Neuronal stem cell (in vitro differentiated cells): ENCODE measurements around the gene COL28A1. TPM values are rescaled to one million over a fixed set of nuclear protein-coding genes. Genes with fewer than 3 reads are reported as not detected.

Experiments
- DNase-seq: peaks from one replicate; pipeline ENCODE4 v3.0.0-alpha.2; 2013; ENCODE audit warnings: low spot score
- H2AFZ ChIP-seq: one replicate; pipeline ENCODE4 v1.6.1; 2013; ENCODE audit warnings: mild to moderate bottlenecking, low read length, inconsistent platforms
- H2AK5ac ChIP-seq: 2 replicates; pipeline ENCODE4 v1.6.1; 2013; ENCODE audit warnings: low read depth, mild to moderate bottlenecking, inconsistent platforms, low read length, moderate library complexity, mixed read lengths
- H2BK120ac ChIP-seq: 2 replicates; pipeline ENCODE4 v1.6.1; 2013; ENCODE audit warnings: low read depth, mild to moderate bottlenecking, inconsistent platforms, low read length, moderate library complexity, mixed read lengths
- H2BK12ac ChIP-seq: one replicate; pipeline ENCODE4 v1.6.1; 2013; ENCODE audit warnings: low read length, inconsistent platforms
- H2BK15ac ChIP-seq: 2 replicates; pipeline ENCODE4 v1.6.1; 2013; ENCODE audit warnings: mild to moderate bottlenecking, low read length, inconsistent platforms, mixed read lengths
- H2BK5ac ChIP-seq: one replicate; pipeline ENCODE4 v1.6.1; 2013; ENCODE audit warnings: inconsistent platforms, mild to moderate bottlenecking, low read length, moderate library complexity
- H3K14ac ChIP-seq: one replicate; pipeline ENCODE4 v1.6.1; 2013; ENCODE audit warnings: low read length, inconsistent platforms
- H3K18ac ChIP-seq: 2 replicates; pipeline ENCODE4 v1.6.1; 2013; ENCODE audit warnings: low read length, inconsistent platforms
- H3K23ac ChIP-seq: 2 replicates; pipeline ENCODE4 v1.6.1; 2013; ENCODE audit warnings: low read depth, mild to moderate bottlenecking, mixed read lengths, low read length, inconsistent platforms; ENCODE audit not compliant: poor library complexity
- H3K27ac ChIP-seq: replicated peaks from 3 replicates; pipeline ENCODE4 v1.5.1; 2013; ENCODE audit warnings: low read length, inconsistent platforms
- H3K27me3 ChIP-seq, 3 experiments: 2 replicates each; pipeline ENCODE4 v1.6.1; 2013; ENCODE audit warnings: low read length in 3 of 3, mild to moderate bottlenecking in 2 of 3, inconsistent platforms in 1 of 3, low read depth in 1 of 3, mixed read lengths in 1 of 3, moderate library complexity in 1 of 3; ENCODE audit not compliant: control insufficient read depth in 3 of 3, insufficient read depth in 3 of 3
- H3K36me3 ChIP-seq, 2 donors: replicated peaks in 1 of 2; 2 replicates each; pipeline ENCODE4 v1.6.1; 2013; ENCODE audit warnings: low read length in 2 of 2; ENCODE audit not compliant: control insufficient read depth in 2 of 2, insufficient read depth in 2 of 2
- H3K4ac ChIP-seq: 2 replicates; pipeline ENCODE4 v1.6.1; 2013; ENCODE audit warnings: inconsistent platforms, mild to moderate bottlenecking, low read length, moderate library complexity
- H3K4me1 ChIP-seq, 2 donors: 1 replicate in 1 of 2; 2 replicates in 1 of 2; pipeline ENCODE4 v1.6.1; 2013; ENCODE audit warnings: low read length in 2 of 2, low read depth in 1 of 2; ENCODE audit not compliant: control insufficient read depth in 2 of 2, insufficient read depth in 1 of 2
- H3K4me2 ChIP-seq: one replicate; pipeline ENCODE4 v1.6.1; 2013; ENCODE audit warnings: mild to moderate bottlenecking, low read length, inconsistent platforms; ENCODE audit not compliant: insufficient read depth, poor library complexity, severe bottlenecking
- H3K4me3 ChIP-seq, 2 donors: 2 replicates each; pipeline ENCODE4 v1.5.1; 2013; ENCODE audit warnings: low read length in 2 of 2, mild to moderate bottlenecking in 2 of 2, inconsistent platforms in 1 of 2, moderate library complexity in 1 of 2
- H3K79me1 ChIP-seq: one replicate; pipeline ENCODE4 v1.6.1; 2013; ENCODE audit warnings: low read depth, mild to moderate bottlenecking, inconsistent platforms, low read length, moderate library complexity
- H3K9ac ChIP-seq: one replicate; pipeline ENCODE4 v1.6.1; 2013; ENCODE audit warnings: mild to moderate bottlenecking, low read depth, low read length, inconsistent platforms; ENCODE audit not compliant: poor library complexity
- H3K9me3 ChIP-seq, 2 donors: replicated peaks in 1 of 2; 2 replicates each; pipeline versions ENCODE3 to v1.6.1; 2013; ENCODE audit warnings: low read length in 2 of 2, mild to moderate bottlenecking in 2 of 2, inconsistent platforms in 1 of 2, low read depth in 1 of 2, mixed read lengths in 1 of 2, moderate library complexity in 1 of 2; ENCODE audit not compliant: control insufficient read depth in 2 of 2, insufficient read depth in 1 of 2
- H4K8ac ChIP-seq: one replicate; pipeline ENCODE4 v1.6.1; 2013; ENCODE audit warnings: low read depth, mild to moderate bottlenecking, inconsistent platforms, low read length, moderate library complexity
- H4K91ac ChIP-seq: one replicate; pipeline ENCODE4 v1.6.1; 2013; ENCODE audit warnings: low read length, low read depth, mild to moderate bottlenecking, inconsistent platforms; ENCODE audit not compliant: poor library complexity
- WGBS, 2 donors: extraction: QIAGEN DNeasy Blood & Tissue Kit; methylation state at CpG; one replicate each; pipeline ENCODE4 v1.1.7; 2013; ENCODE audit warnings: missing lambda C conversion rate in 2 of 2, mixed read lengths in 1 of 2; ENCODE audit not compliant: insufficient read length in 2 of 2, insufficient replicate concordance in 1 of 2; ENCODE audit errors: extremely low coverage in 2 of 2; 5-methylcytosine and 5-hydroxymethylcytosine counted together
- polyA plus RNA-seq, 2 experiments: library from polyadenylated mRNA; stranded (reverse); fragments of 200-250 nt; gene quantifications; one replicate each; pipeline ENCODE4 v1.2.3, GENCODE V29; 2013

The COL28A1 gene
- 0.25 TPM for polyA plus RNA-seq (2013, experiment 1 of 2)
- polyA plus RNA-seq (2013, experiment 2 of 2) = 0.28 TPM

- no peak within 1 kb of the TSS for H2BK12ac ChIP-seq
- H2BK5ac ChIP-seq = no peak within 1 kb of the TSS
- no peaks in the 10 kb centered on the region for H3K36me3 ChIP-seq
Measured at GRCh38 chr7:7535691-7536090, at the start of gene COL28A1. Gene COL28A1 (minus strand): TSS chr7:7535873. CDS start chr7:7532875, 2,998 bp downstream.

GRCh38 chr7:7584653-7585052, 49.0 kb upstream of the COL28A1 start:
- Histone ChIP-seq H2AK5ac (no peak overlapping the region), H3K4me1 (peaks cover 0 to 5% of the 10 kb centered on the region in 2 donors), H2BK15ac (no peak overlapping the region), H3K14ac (no peak overlapping the region), H3K27me3 (no peaks in the 10 kb centered on the region), H4K91ac (no peak overlapping the region), H3K4me2 (no peak overlapping the region), H3K79me1 (no peaks in the 10 kb centered on the region), H3K4me3 (no peak overlapping the region), H2BK12ac (no peak overlapping the region), H3K27ac (no peak overlapping the region), H2BK120ac (no peak overlapping the region), H3K9me3 (no peaks in the 10 kb centered on the region), H4K8ac (no peak overlapping the region), H3K18ac (no peak overlapping the region), H2BK5ac (no peak overlapping the region), H3K9ac (no peak overlapping the region), H3K36me3 (peaks cover 0 to 39% of the 10 kb centered on the region in 2 donors), H3K23ac (no peak overlapping the region), H3K4ac (no peak overlapping the region), H2AFZ (no peak overlapping the region)
- WGBS, 2 donors = no CpG with 5 or more reads among the region's 1 CpG
- no peak for DNase-seq

More at GRCh38 chr7:7535691-7536090, at the start of gene COL28A1:
- no peak within 1 kb of the TSS for H3K9ac ChIP-seq
- H2AK5ac ChIP-seq = no peak within 1 kb of the TSS
- H3K4me1 ChIP-seq = peaks cover 0 to 2% of the 10 kb centered on the region in 2 donors
- H2AFZ ChIP-seq = peak within 1 kb of the TSS; percentile 10
- no peak within 1 kb of the TSS for H2BK120ac ChIP-seq
- whole genome bisulfite sequencing, 2 donors = no CpG with 5 or more reads among the region's 1 CpG
- no peak within 1 kb of the TSS for H3K23ac ChIP-seq
- H3K4me3 ChIP-seq = no peak within 1 kb of the TSS
- H3K4me2 ChIP-seq = no peak within 1 kb of the TSS
- H3K4ac ChIP-seq = no peak within 1 kb of the TSS
- no peaks in the 10 kb centered on the region for H3K79me1 ChIP-seq
- no peak within 1 kb of the TSS for H2BK15ac ChIP-seq
- H4K8ac ChIP-seq = no peak within 1 kb of the TSS
- H4K91ac ChIP-seq = no peak within 1 kb of the TSS
- no peak for DNase-seq
- no peak within 1 kb of the TSS for H3K18ac ChIP-seq
- H3K27ac ChIP-seq = no peak within 1 kb of the TSS
- H3K14ac ChIP-seq = no peak within 1 kb of the TSS
- H3K27me3 ChIP-seq = no peaks in the 10 kb centered on the region
- H3K9me3 ChIP-seq = no peaks in the 10 kb centered on the region

GRCh38 chr7:7583731-7584130, 48.1 kb upstream of the COL28A1 start:
- H3K27me3 ChIP-seq = no peaks in the 10 kb centered on the region
- H3K9me3 ChIP-seq = no peaks in the 10 kb centered on the region
- H2AK5ac ChIP-seq = no peak overlapping the region
- H3K9ac ChIP-seq = no peak overlapping the region
- no peak overlapping the region for H3K4me2 ChIP-seq
- no peak overlapping the region for H2BK120ac ChIP-seq
- H3K4me3 ChIP-seq = no peak overlapping the region
- no peak for DNase-seq
- H3K4me1 ChIP-seq = peaks cover 0 to 5% of the 10 kb centered on the region in 2 donors
- WGBS, 2 donors = no CpG with 5 or more reads among the region's 2 CpGs
- H3K14ac ChIP-seq = no peak overlapping the region
- H3K18ac ChIP-seq = no peak overlapping the region
- no peak overlapping the region for H3K27ac ChIP-seq
- no peaks in the 10 kb centered on the region for H3K79me1 ChIP-seq
- H2BK5ac ChIP-seq = no peak overlapping the region
- no peak overlapping the region for H2BK12ac ChIP-seq
- no peak overlapping the region for H4K91ac ChIP-seq
- no peak overlapping the region for H3K4ac ChIP-seq
- no peak overlapping the region for H2AFZ ChIP-seq
- H4K8ac ChIP-seq = no peak overlapping the region
- H2BK15ac ChIP-seq = no peak overlapping the region
- H3K23ac ChIP-seq = no peak overlapping the region
- H3K36me3 ChIP-seq = peaks cover 0 to 40% of the 10 kb centered on the region in 2 donors

GRCh38 chr7:7582596-7582995, 46.9 kb upstream of the COL28A1 start:
- Histone ChIP-seq H3K9me3 (no peaks in the 10 kb centered on the region), H2AFZ (no peak overlapping the region), H3K4me1 (peaks cover 0 to 5% of the 10 kb centered on the region in 2 donors), H3K4ac (no peak overlapping the region), H3K9ac (no peak overlapping the region), H3K18ac (no peak overlapping the region), H2AK5ac (no peak overlapping the region), H4K91ac (no peak overlapping the region), H3K27ac (no peak overlapping the region), H3K4me2 (no peak overlapping the region), H3K4me3 (no peak overlapping the region), H2BK15ac (no peak overlapping the region), H3K36me3 (peaks cover 0 to 44% of the 10 kb centered on the region in 2 donors), H3K79me1 (no peaks in the 10 kb centered on the region), H3K14ac (no peak overlapping the region), H3K23ac (no peak overlapping the region), H2BK120ac (no peak overlapping the region), H2BK5ac (no peak overlapping the region), H3K27me3 (no peaks in the 10 kb centered on the region), H2BK12ac (no peak overlapping the region), H4K8ac (no peak overlapping the region)
- WGBS, 2 donors = no CpG with 5 or more reads among the region's 1 CpG
- DNase-seq = no peak
